H9 (cell line): Measurements from ENCODE around the gene GRWD1. TPM values are rescaled to one million over a fixed set of nuclear protein-coding genes. Genes with fewer than 3 reads are reported as not detected.

ENCODE experiments used
- DNase-seq: peaks from one replicate; pipeline ENCODE4 v3.0.0-alpha.2; 2017
- H2AFZ ChIP-seq: one replicate; pipeline ENCODE4 v1.6.1; 2013; ENCODE audit warnings: mild to moderate bottlenecking, low read length, control low read depth, moderate library complexity
- H2AK5ac ChIP-seq: 2 replicates; pipeline ENCODE4 v1.6.1; 2013; ENCODE audit warnings: low read length, control low read depth, mixed read lengths; ENCODE audit not compliant: insufficient read length
- H2BK120ac ChIP-seq: one replicate; pipeline ENCODE4 v1.6.1; 2013; ENCODE audit warnings: low read depth, mild to moderate bottlenecking, low read length, control low read depth, inconsistent platforms; ENCODE audit not compliant: poor library complexity, severe bottlenecking
- H2BK12ac ChIP-seq: 2 replicates; pipeline ENCODE4 v1.6.1; 2013; ENCODE audit warnings: low read length, control low read depth, mixed read lengths, low read depth; ENCODE audit not compliant: insufficient read length
- H2BK15ac ChIP-seq: 2 replicates; pipeline ENCODE4 v1.6.1; 2013; ENCODE audit warnings: low read depth, low read length, control low read depth
- H2BK20ac ChIP-seq: one replicate; pipeline ENCODE4 v1.6.1; 2013; ENCODE audit warnings: low read depth, mild to moderate bottlenecking, low read length, control low read depth, inconsistent platforms; ENCODE audit not compliant: poor library complexity, severe bottlenecking
- H2BK5ac ChIP-seq: 2 replicates; pipeline ENCODE4 v1.6.1; 2013; ENCODE audit warnings: low read length, control low read depth, mixed read lengths; ENCODE audit not compliant: insufficient read length
- H3K14ac ChIP-seq: 2 replicates; pipeline ENCODE4 v1.6.1; 2013; ENCODE audit warnings: low read length, control low read depth; ENCODE audit not compliant: insufficient read depth
- H3K18ac ChIP-seq: 2 replicates; pipeline ENCODE4 v1.6.1; 2013; ENCODE audit warnings: low read depth, mild to moderate bottlenecking, mixed read lengths, low read length, control low read depth; ENCODE audit not compliant: insufficient read length
- H3K23ac ChIP-seq: 2 replicates; pipeline ENCODE4 v1.6.1; 2013; ENCODE audit warnings: low read length, control low read depth, mixed read lengths, low read depth; ENCODE audit not compliant: insufficient read length
- H3K23me2 ChIP-seq: 2 replicates; pipeline ENCODE4 v1.6.1; 2013; ENCODE audit warnings: low read depth, mild to moderate bottlenecking, mixed read lengths, low read length, control low read depth; ENCODE audit not compliant: insufficient read length, poor library complexity, severe bottlenecking
- H3K27ac ChIP-seq: 2 replicates; pipeline ENCODE4 v1.5.1; 2013; ENCODE audit warnings: low read length, control low read depth, mixed read lengths, low read depth; ENCODE audit not compliant: insufficient read length
- H3K27me3 ChIP-seq: 2 replicates; pipeline ENCODE4 v1.6.1; 2013; ENCODE audit warnings: low read length, control low read depth, inconsistent platforms; ENCODE audit not compliant: insufficient read depth
- H3K4ac ChIP-seq: 2 replicates; pipeline ENCODE4 v1.6.1; 2013; ENCODE audit warnings: low read depth, mild to moderate bottlenecking, control low read depth, inconsistent platforms, low read length, moderate library complexity
- H3K4me1 ChIP-seq: 2 replicates; pipeline ENCODE4 v1.6.1; 2013; ENCODE audit warnings: low read length, control low read depth, inconsistent platforms; ENCODE audit not compliant: insufficient read depth
- H3K4me2 ChIP-seq: 2 replicates; pipeline ENCODE4 v1.6.1; 2013; ENCODE audit warnings: low read length, control low read depth, mixed read lengths; ENCODE audit not compliant: insufficient read length, insufficient read depth
- H3K56ac ChIP-seq: 2 replicates; pipeline ENCODE4 v1.6.1; 2013; ENCODE audit warnings: low read depth, mild to moderate bottlenecking, mixed read lengths, low read length, control low read depth; ENCODE audit not compliant: insufficient read length
- H3K79me1 ChIP-seq: 2 replicates; pipeline ENCODE4 v1.6.1; 2013; ENCODE audit warnings: low read depth, mild to moderate bottlenecking, moderate library complexity, low read length, control low read depth, inconsistent platforms; ENCODE audit not compliant: insufficient read depth, poor library complexity, severe bottlenecking
- H3K79me2 ChIP-seq: 2 replicates; pipeline ENCODE4 v1.6.1; 2013; ENCODE audit warnings: low read length, control low read depth, inconsistent platforms; ENCODE audit not compliant: insufficient read depth
- H3K9ac ChIP-seq: 2 replicates; pipeline ENCODE4 v1.6.1; 2013; ENCODE audit warnings: low read length, control low read depth, mixed read lengths; ENCODE audit not compliant: insufficient read length; ENCODE audit errors: extremely low read depth
- H3K9me3 ChIP-seq: one replicate; pipeline ENCODE4 v1.6.1; 2013; ENCODE audit warnings: low read depth, low read length, inconsistent platforms; ENCODE audit not compliant: control insufficient read depth
- H3T11ph ChIP-seq: one replicate; pipeline ENCODE4 v1.6.1; 2013; ENCODE audit warnings: mild to moderate bottlenecking, low read length, control low read depth, inconsistent platforms
- H4K20me1 ChIP-seq: one replicate; pipeline ENCODE4 v1.6.1; 2013; ENCODE audit not compliant: control insufficient read depth, insufficient read length, insufficient read depth
- H4K5ac ChIP-seq: 2 replicates; pipeline ENCODE4 v1.6.1; 2013; ENCODE audit warnings: low read depth, mild to moderate bottlenecking, mixed read lengths, low read length, control low read depth; ENCODE audit not compliant: insufficient read length
- H4K8ac ChIP-seq: replicated peaks from 2 replicates; pipeline ENCODE4 v1.6.1; 2013; ENCODE audit warnings: low read length, control low read depth, mixed read lengths, low read depth; ENCODE audit not compliant: insufficient read length
- H4K91ac ChIP-seq: 2 replicates; pipeline ENCODE4 v1.6.1; 2013; ENCODE audit warnings: low read depth, mild to moderate bottlenecking, moderate library complexity, mixed read lengths, low read length, control low read depth; ENCODE audit not compliant: insufficient read length
- H3K27ac Mint-ChIP-seq, 3 experiments: 2 replicates in 2 of 3; 3 replicates in 1 of 3; pipeline ENCODE4 v1.8.0; 2020 to 2021; ENCODE audit warnings: mixed read lengths in 3 of 3, mild to moderate bottlenecking in 1 of 3, moderate library complexity in 1 of 3
- H3K27me3 Mint-ChIP-seq: 2 replicates; pipeline ENCODE4 v1.8.0; 2021; ENCODE audit warnings: low read depth, mild to moderate bottlenecking, moderate library complexity, mixed read lengths
- H3K36me3 Mint-ChIP-seq, 3 experiments: 2 replicates in 2 of 3; 3 replicates in 1 of 3; pipeline ENCODE4 v1.8.0; 2020 to 2021; ENCODE audit warnings: low read depth in 3 of 3, mixed read lengths in 3 of 3; ENCODE audit not compliant: insufficient read depth in 1 of 3
- H3K4me1 Mint-ChIP-seq, 2 experiments: 2 replicates each; pipeline ENCODE4 v1.8.0; 2020; ENCODE audit warnings: mixed read lengths in 2 of 2
- H3K4me3 Mint-ChIP-seq, 2 experiments: 2 replicates in 1 of 2; 3 replicates in 1 of 2; pipeline ENCODE4 v1.8.0; 2020 to 2021; ENCODE audit warnings: mild to moderate bottlenecking in 2 of 2, mixed read lengths in 2 of 2, moderate library complexity in 1 of 2
- H3K9me3 Mint-ChIP-seq, 2 experiments: 2 replicates in 1 of 2; 3 replicates in 1 of 2; pipeline ENCODE4 v1.8.0; 2020; ENCODE audit warnings: mild to moderate bottlenecking in 2 of 2, mixed read lengths in 2 of 2, moderate library complexity in 1 of 2
- CTCF ChIP-seq: fragments of 200-600 bp; sonication (generic); conservative IDR thresholded peaks from 3 replicates; pipeline ENCODE4 v1.8.0; 2021; ENCODE audit warnings: antibody characterized with exemption, mild to moderate bottlenecking
- WGBS: extraction: QIAGEN DNeasy Blood & Tissue Kit; methylation state at CpG from one replicate; pipeline ENCODE4 v1.1.7; 2013; ENCODE audit warnings: missing lambda C conversion rate, low lambda C conversion rate, mixed read lengths; ENCODE audit not compliant: insufficient read length; ENCODE audit errors: extremely low coverage; 5-methylcytosine and 5-hydroxymethylcytosine counted together
- total RNA-seq: library from RNA; stranded (reverse); gene quantifications from 2 replicates; pipeline ENCODE4 v1.2.1, GENCODE V29; 2021

The GRWD1 gene
- total RNA-seq, 1 experiment from 2014 or later: 92.0 TPM

GRCh38 chr19:48480558-48481500 lies 35.0 kb downstream of the GRWD1 start:
- H3K23me2 ChIP-seq: no peaks in the 10 kb centered on the region
- H3K4me1 Mint-ChIP-seq: peaks cover 3 to 13% of the 10 kb centered on the region in 2 experiments; a peak in 3 of 4 replicates
- H4K20me1 ChIP-seq: no peaks in the 10 kb centered on the region
- H2BK20ac ChIP-seq: no peak overlapping the region
- H3K9ac ChIP-seq: no peak overlapping the region
- no peak overlapping the region for H2BK120ac ChIP-seq
- no peaks in the 10 kb centered on the region for H3K79me2 ChIP-seq
- H2AK5ac ChIP-seq: no peak overlapping the region
- no peak overlapping the region for H2BK15ac ChIP-seq
- peaks cover 17 to 59% (median 42%) of the 10 kb centered on the region in 3 experiments for H3K36me3 Mint-ChIP-seq
- H3K27me3 Mint-ChIP-seq: peaks cover 3% of the 10 kb centered on the region; the same call in 1 of the 2 replicates
- H4K8ac ChIP-seq: no peak overlapping the region
- no peak overlapping the region for H2AFZ ChIP-seq
- no peak overlapping the region for H3K14ac ChIP-seq
- H3K27ac Mint-ChIP-seq: peak overlapping the region in 1 of 3 experiments; percentile 84; a peak in 1 of 7 replicates
- H3K9me3 Mint-ChIP-seq: no peaks in the 10 kb centered on the region
- H3K18ac ChIP-seq: no peak overlapping the region
- 0 out of 5 replicates have a peak overlapping the region, but pooled peaks of 1 of the 2 experiments have one; percentile 26 for H3K4me3 Mint-ChIP-seq
- H3K23ac ChIP-seq: no peak overlapping the region
- no peak overlapping the region for H3K56ac ChIP-seq
- H2BK5ac ChIP-seq: no peak overlapping the region
- H3K9me3 ChIP-seq: no peaks in the 10 kb centered on the region
- no peak overlapping the region for H3K27ac ChIP-seq
- no peak overlapping the region for H3T11ph ChIP-seq
- no peak overlapping the region for H2BK12ac ChIP-seq
- H3K79me1 ChIP-seq: no peaks in the 10 kb centered on the region
- WGBS: no CpG with 5 or more reads among the region's 52 CpGs
- no peak overlapping the region for H3K4me2 ChIP-seq
- no peak for TF ChIP-seq CTCF
- H3K27me3 ChIP-seq: no peaks in the 10 kb centered on the region
- DNase-seq: no peak
- H4K91ac ChIP-seq: no peak overlapping the region
- H3K4me1 ChIP-seq: no peaks in the 10 kb centered on the region
- no peak overlapping the region for H3K4ac ChIP-seq
- no peak overlapping the region for H4K5ac ChIP-seq
